ENCODE data around the gene GMPR2.
"Not testable (repeated sequence)": the region's sequence is repeated elsewhere in the genome, so short reads cannot be mapped to it uniquely, and the experiment has no call there.

The GMPR2 gene

DNA sequence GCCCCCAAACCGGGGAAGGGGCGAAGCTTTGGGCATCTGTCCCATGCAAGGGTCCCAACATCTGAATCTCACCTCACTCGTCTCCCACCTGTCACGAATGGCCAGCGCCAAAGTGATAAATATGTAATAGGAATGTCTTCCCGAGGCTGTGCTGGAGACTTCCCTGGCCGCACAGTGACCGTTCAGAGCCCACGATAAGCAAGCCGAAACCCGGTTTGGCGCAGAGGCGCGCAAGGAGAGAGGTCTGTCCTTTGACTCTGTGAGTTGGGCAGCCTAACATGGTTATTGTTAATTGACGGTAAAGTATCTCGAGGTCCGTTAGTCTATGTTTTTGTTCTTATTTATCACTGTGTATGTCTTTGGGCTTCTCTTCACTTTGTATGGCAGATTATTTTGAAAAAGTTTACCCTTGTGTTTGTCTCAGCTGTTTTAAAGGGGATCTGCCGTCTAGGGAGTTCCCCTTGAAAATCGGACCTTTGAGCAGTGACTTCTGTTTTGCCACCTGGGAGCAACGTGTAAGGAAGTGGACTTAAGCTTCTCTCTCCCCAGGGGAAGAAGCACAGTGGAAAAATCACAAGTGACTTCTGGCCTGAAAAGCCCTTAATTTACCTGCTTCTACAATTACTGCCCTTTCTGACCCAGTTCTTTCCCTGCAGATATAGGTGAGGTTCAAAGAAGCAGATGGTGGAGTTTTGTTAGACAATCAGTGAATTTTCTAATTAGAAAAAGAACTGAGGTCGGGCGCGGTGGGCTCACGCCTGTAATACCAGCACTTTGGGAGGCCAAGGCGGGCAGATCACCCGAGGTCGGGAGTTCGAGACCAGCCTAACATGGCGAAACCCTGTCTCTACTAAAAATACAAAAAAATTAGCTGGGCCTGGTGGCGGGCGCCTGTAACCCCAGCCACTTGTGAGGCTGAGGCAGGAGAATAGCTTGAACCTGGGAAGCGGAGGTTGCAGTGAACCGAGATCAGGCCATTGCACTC, 36.4 kb upstream of the GMPR2 start:
- Histone ChIP-seq H3K4me3 (ENCODE audit: low read depth in 1 of 2, low read length in 1 of 2) (peak overlapping the region; percentile 93 to 97), H3K36me3 (peaks cover 17% of the 10 kb centered on the region), H3K27me3 (no peaks in the 10 kb centered on the region), H3K9me3 (no peaks in the 10 kb centered on the region), H3K27ac (peak overlapping the region; percentile 97), H3K4me1 (ENCODE audit: control insufficient read depth in 1 of 2, insufficient read depth in 1 of 2, low read depth in 1 of 2, low read length in 1 of 2) (peaks cover 30 to 36% of the 10 kb centered on the region in 2 experiments)
- TF ChIP-seq, protein P1, sequence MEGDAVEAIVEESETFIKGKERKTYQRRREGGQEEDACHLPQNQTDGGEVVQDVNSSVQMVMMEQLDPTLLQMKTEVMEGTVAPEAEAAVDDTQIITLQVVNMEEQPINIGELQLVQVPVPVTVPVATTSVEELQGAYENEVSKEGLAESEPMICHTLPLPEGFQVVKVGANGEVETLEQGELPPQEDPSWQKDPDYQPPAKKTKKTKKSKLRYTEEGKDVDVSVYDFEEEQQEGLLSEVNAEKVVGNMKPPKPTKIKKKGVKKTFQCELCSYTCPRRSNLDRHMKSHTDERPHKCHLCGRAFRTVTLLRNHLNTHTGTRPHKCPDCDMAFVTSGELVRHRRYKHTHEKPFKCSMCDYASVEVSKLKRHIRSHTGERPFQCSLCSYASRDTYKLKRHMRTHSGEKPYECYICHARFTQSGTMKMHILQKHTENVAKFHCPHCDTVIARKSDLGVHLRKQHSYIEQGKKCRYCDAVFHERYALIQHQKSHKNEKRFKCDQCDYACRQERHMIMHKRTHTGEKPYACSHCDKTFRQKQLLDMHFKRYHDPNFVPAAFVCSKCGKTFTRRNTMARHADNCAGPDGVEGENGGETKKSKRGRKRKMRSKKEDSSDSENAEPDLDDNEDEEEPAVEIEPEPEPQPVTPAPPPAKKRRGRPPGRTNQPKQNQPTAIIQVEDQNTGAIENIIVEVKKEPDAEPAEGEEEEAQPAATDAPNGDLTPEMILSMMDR (IDR thresholded peaks at IDR 0.05) = no peak

DNA sequence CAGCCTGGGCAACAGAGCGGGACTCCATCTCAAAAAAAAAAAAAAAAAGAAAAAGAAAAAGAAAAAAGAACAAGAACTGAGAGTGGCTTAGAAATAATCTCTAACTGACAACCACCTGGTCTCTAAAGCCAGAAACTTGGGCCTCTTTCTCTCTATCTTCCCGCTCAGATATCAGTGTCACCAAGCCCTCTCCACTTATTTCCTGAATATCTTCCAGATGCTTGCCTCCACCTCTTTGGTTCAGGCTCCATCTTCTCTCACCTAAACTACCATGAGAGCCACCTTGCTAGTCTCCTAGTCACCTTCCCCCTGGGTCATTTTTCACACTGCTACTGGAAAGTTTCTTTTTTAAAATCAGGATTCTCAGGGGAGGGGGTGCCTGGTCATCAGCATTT, 35.7 kb upstream of the GMPR2 start:
- TF ChIP-seq, protein P1 (IDR thresholded peaks at IDR 0.05) = no peak
- Histone ChIP-seq H3K9me3 (no peaks in the 10 kb centered on the region), H3K27me3 (no peaks in the 10 kb centered on the region), H3K36me3 (peaks cover 18% of the 10 kb centered on the region), H3K4me1 (ENCODE audit: control insufficient read depth in 1 of 2, insufficient read depth in 1 of 2, low read depth in 1 of 2, low read length in 1 of 2) (peaks cover 30 to 36% of the 10 kb centered on the region in 2 experiments), H3K27ac (peak overlapping the region; percentile 97), H3K4me3 (ENCODE audit: low read depth in 1 of 2, low read length in 1 of 2) (peak overlapping the region in 1 of 2 experiments; percentile 93)

DNA sequence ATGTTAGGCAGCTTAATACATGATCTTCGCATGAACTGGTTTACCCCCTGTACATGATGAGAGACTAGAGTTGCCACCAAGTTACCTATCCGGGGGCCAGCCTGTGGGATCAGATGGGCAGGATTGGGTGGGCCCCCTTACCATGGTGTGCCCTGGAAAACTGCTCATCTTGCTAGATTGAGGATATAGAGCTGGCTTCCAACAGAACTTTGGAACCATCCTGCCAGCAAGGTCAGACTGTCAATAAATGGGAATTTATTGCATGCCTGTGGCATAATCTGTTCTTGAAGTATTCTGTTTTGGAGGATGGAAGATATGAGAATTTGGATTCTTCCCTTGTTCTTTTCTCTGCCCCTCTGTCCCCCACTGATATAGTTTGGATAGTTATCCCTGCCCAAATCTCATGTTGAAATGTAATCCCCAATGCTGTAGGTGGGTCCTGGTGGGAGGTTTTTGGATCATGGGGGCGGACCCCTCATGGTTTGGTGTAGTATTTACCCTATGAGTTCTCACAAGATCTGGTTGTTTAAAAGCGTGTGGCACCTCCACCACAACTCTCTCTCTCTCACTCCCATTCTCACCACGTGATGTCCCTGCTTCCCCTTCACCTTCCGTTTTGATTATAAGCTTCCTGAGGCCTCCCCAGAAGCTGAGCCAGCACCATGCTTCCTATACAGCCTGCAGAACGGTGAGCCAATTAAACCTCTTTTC, 33.8 kb upstream of the GMPR2 start:
- peaks cover 30 to 35% of the 10 kb centered on the region in 2 experiments for H3K4me1 ChIP-seq (ENCODE audit: control insufficient read depth in 1 of 2, insufficient read depth in 1 of 2, low read depth in 1 of 2, low read length in 1 of 2)
- peaks cover 9% of the 10 kb centered on the region for H3K36me3 ChIP-seq
- TF ChIP-seq, protein P1 (IDR thresholded peaks at IDR 0.05) = no peak
- H3K4me3 ChIP-seq (ENCODE audit: low read depth in 1 of 2, low read length in 1 of 2) = no peak overlapping the region
- H3K27me3 ChIP-seq = no peaks in the 10 kb centered on the region
- H3K9me3 ChIP-seq = no peaks in the 10 kb centered on the region
- peak overlapping the region; percentile 33 for H3K27ac ChIP-seq

DNA sequence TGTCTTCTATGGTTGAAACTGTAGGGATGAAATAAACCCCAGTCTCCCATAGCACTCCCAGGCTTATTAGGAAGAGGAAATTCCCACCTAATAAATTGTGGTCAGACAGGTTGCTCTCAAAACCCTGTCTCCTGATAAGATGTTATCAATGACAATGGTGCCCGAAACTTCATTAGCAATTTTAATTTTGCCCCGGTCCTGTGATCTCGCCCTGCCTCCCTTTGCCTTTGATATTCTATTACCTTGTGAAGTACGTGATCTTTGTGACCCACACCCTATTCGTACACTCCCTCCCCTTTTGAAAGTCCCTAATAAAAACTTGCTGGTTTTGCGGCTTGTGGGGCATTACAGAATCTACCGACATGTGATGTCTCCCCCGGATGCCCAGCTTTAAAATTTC, 30.2 kb upstream of the GMPR2 start:
- H3K4me3 ChIP-seq (ENCODE audit: low read depth in 1 of 2, low read length in 1 of 2); H3K27ac ChIP-seq; H3K9me3 ChIP-seq; H3K4me1 ChIP-seq (ENCODE audit: control insufficient read depth in 1 of 2, insufficient read depth in 1 of 2, low read depth in 1 of 2, low read length in 1 of 2); H3K27me3 ChIP-seq: not testable (repeated sequence)
- peaks cover 29% of the 10 kb centered on the region for H3K36me3 ChIP-seq

DNA sequence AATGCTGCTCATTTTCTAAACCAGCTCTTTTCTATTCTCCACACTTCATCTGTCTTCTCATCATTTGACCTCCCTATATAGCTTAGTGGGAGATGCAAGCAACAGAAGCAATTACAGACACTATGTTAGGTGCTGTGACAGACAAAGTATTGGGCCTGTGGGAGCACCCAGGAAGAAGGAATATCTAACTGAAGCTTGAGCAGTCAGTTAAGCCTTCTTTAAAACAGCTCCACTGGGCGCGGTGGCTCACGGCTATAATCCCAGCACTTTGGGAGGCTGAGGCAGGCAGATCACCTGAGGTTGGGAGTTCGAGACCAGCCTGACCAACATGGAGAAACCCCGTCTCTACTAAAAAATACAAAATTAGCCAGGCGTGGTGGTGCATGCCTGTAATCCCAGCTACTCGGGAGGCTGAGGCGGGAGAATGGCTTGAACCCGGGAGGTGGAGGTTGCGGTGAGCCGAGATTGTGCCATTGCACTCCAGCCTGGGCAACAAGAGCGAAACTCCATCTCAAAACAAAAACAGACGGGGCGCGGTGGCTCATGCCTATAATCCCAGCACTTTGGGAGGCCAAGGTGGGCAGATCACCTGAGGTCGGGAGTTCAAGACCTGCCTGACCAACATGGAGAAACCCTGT, 29.4 kb upstream of the GMPR2 start:
- peaks cover 37% of the 10 kb centered on the region for H3K36me3 ChIP-seq
- H3K27ac ChIP-seq; H3K9me3 ChIP-seq; H3K4me3 ChIP-seq (ENCODE audit: low read depth in 1 of 2, low read length in 1 of 2); H3K4me1 ChIP-seq (ENCODE audit: control insufficient read depth in 1 of 2, insufficient read depth in 1 of 2, low read depth in 1 of 2, low read length in 1 of 2); H3K27me3 ChIP-seq: not testable (repeated sequence)

Data from neutrophil (primary cell).